Neuronal stem cell (in vitro differentiated cells): Measurements from ENCODE around the gene ASS1.

ENCODE experiments used
- DNase-seq: peaks from one replicate; pipeline ENCODE4 v3.0.0-alpha.2; 2013; ENCODE audit warnings: low spot score
- H2AFZ ChIP-seq: one replicate; pipeline ENCODE4 v1.6.1; 2013; ENCODE audit warnings: mild to moderate bottlenecking, low read length, inconsistent platforms
- H2AK5ac ChIP-seq: 2 replicates; pipeline ENCODE4 v1.6.1; 2013; ENCODE audit warnings: low read depth, mild to moderate bottlenecking, inconsistent platforms, low read length, moderate library complexity, mixed read lengths
- H2BK120ac ChIP-seq: 2 replicates; pipeline ENCODE4 v1.6.1; 2013; ENCODE audit warnings: low read depth, mild to moderate bottlenecking, inconsistent platforms, low read length, moderate library complexity, mixed read lengths
- H2BK12ac ChIP-seq: one replicate; pipeline ENCODE4 v1.6.1; 2013; ENCODE audit warnings: low read length, inconsistent platforms
- H2BK15ac ChIP-seq: 2 replicates; pipeline ENCODE4 v1.6.1; 2013; ENCODE audit warnings: mild to moderate bottlenecking, low read length, inconsistent platforms, mixed read lengths
- H2BK5ac ChIP-seq: one replicate; pipeline ENCODE4 v1.6.1; 2013; ENCODE audit warnings: inconsistent platforms, mild to moderate bottlenecking, low read length, moderate library complexity
- H3K14ac ChIP-seq: one replicate; pipeline ENCODE4 v1.6.1; 2013; ENCODE audit warnings: low read length, inconsistent platforms
- H3K18ac ChIP-seq: 2 replicates; pipeline ENCODE4 v1.6.1; 2013; ENCODE audit warnings: low read length, inconsistent platforms
- H3K23ac ChIP-seq: 2 replicates; pipeline ENCODE4 v1.6.1; 2013; ENCODE audit warnings: low read depth, mild to moderate bottlenecking, mixed read lengths, low read length, inconsistent platforms; ENCODE audit not compliant: poor library complexity
- H3K27ac ChIP-seq: replicated peaks from 3 replicates; pipeline ENCODE4 v1.5.1; 2013; ENCODE audit warnings: low read length, inconsistent platforms
- H3K27me3 ChIP-seq, 3 experiments: 2 replicates each; pipeline ENCODE4 v1.6.1; 2013; ENCODE audit warnings: low read length in 3 of 3, mild to moderate bottlenecking in 2 of 3, inconsistent platforms in 1 of 3, low read depth in 1 of 3, mixed read lengths in 1 of 3, moderate library complexity in 1 of 3; ENCODE audit not compliant: control insufficient read depth in 3 of 3, insufficient read depth in 3 of 3
- H3K36me3 ChIP-seq, 2 donors: replicated peaks in 1 of 2; 2 replicates each; pipeline ENCODE4 v1.6.1; 2013; ENCODE audit warnings: low read length in 2 of 2; ENCODE audit not compliant: control insufficient read depth in 2 of 2, insufficient read depth in 2 of 2
- H3K4ac ChIP-seq: 2 replicates; pipeline ENCODE4 v1.6.1; 2013; ENCODE audit warnings: inconsistent platforms, mild to moderate bottlenecking, low read length, moderate library complexity
- H3K4me1 ChIP-seq, 2 donors: 1 replicate in 1 of 2; 2 replicates in 1 of 2; pipeline ENCODE4 v1.6.1; 2013; ENCODE audit warnings: low read length in 2 of 2, low read depth in 1 of 2; ENCODE audit not compliant: control insufficient read depth in 2 of 2, insufficient read depth in 1 of 2
- H3K4me2 ChIP-seq: one replicate; pipeline ENCODE4 v1.6.1; 2013; ENCODE audit warnings: mild to moderate bottlenecking, low read length, inconsistent platforms; ENCODE audit not compliant: insufficient read depth, poor library complexity, severe bottlenecking
- H3K4me3 ChIP-seq, 2 donors: 2 replicates each; pipeline ENCODE4 v1.5.1; 2013; ENCODE audit warnings: low read length in 2 of 2, mild to moderate bottlenecking in 2 of 2, inconsistent platforms in 1 of 2, moderate library complexity in 1 of 2
- H3K79me1 ChIP-seq: one replicate; pipeline ENCODE4 v1.6.1; 2013; ENCODE audit warnings: low read depth, mild to moderate bottlenecking, inconsistent platforms, low read length, moderate library complexity
- H3K9ac ChIP-seq: one replicate; pipeline ENCODE4 v1.6.1; 2013; ENCODE audit warnings: mild to moderate bottlenecking, low read depth, low read length, inconsistent platforms; ENCODE audit not compliant: poor library complexity
- H3K9me3 ChIP-seq, 2 donors: replicated peaks in 1 of 2; 2 replicates each; pipeline versions ENCODE3 to v1.6.1; 2013; ENCODE audit warnings: low read length in 2 of 2, mild to moderate bottlenecking in 2 of 2, inconsistent platforms in 1 of 2, low read depth in 1 of 2, mixed read lengths in 1 of 2, moderate library complexity in 1 of 2; ENCODE audit not compliant: control insufficient read depth in 2 of 2, insufficient read depth in 1 of 2
- H4K8ac ChIP-seq: one replicate; pipeline ENCODE4 v1.6.1; 2013; ENCODE audit warnings: low read depth, mild to moderate bottlenecking, inconsistent platforms, low read length, moderate library complexity
- H4K91ac ChIP-seq: one replicate; pipeline ENCODE4 v1.6.1; 2013; ENCODE audit warnings: low read length, low read depth, mild to moderate bottlenecking, inconsistent platforms; ENCODE audit not compliant: poor library complexity
- WGBS, 2 donors: extraction: QIAGEN DNeasy Blood & Tissue Kit; methylation state at CpG; one replicate each; pipeline ENCODE4 v1.1.7; 2013; ENCODE audit warnings: missing lambda C conversion rate in 2 of 2, mixed read lengths in 1 of 2; ENCODE audit not compliant: insufficient read length in 2 of 2, insufficient replicate concordance in 1 of 2; ENCODE audit errors: extremely low coverage in 2 of 2; 5-methylcytosine and 5-hydroxymethylcytosine counted together

The ASS1 gene

GRCh38 chr9:130441031-130441430 lies 3.7 kb upstream of the ASS1 start:
- Histone ChIP-seq H3K23ac (no peak overlapping the region), H2BK12ac (no peak overlapping the region), H3K18ac (no peak overlapping the region), H3K27ac (no peak overlapping the region), H2BK5ac (no peak overlapping the region), H2AFZ (no peak overlapping the region), H3K4me3 (no peak overlapping the region), H3K27me3 (peaks cover 0 to 38% (median 13%) of the 10 kb centered on the region in 3 experiments), H3K14ac (no peak overlapping the region), H2BK120ac (no peak overlapping the region), H3K4me1 (peaks cover 9% of the 10 kb centered on the region in 2 donors), H4K91ac (no peak overlapping the region), H3K9ac (no peak overlapping the region), H3K4me2 (no peak overlapping the region), H4K8ac (no peak overlapping the region), H2AK5ac (no peak overlapping the region), H2BK15ac (no peak overlapping the region), H3K4ac (no peak overlapping the region), H3K9me3 (peaks cover 3 to 4% of the 10 kb centered on the region in 2 donors), H3K36me3 (no peaks in the 10 kb centered on the region), H3K79me1 (no peaks in the 10 kb centered on the region)
- WGBS, 2 donors, result no CpG with 5 or more reads among the region's 1 CpG
- DNase-seq, result no peak

GRCh38 chr9:130442746-130443455 lies 1.9 kb upstream of the ASS1 start:
- no peak overlapping the region for H3K18ac ChIP-seq
- no peak overlapping the region for H3K23ac ChIP-seq
- no peak overlapping the region for H4K91ac ChIP-seq
- no peak overlapping the region for H3K27ac ChIP-seq
- H3K4me3 ChIP-seq, result no peak overlapping the region
- H3K4me1 ChIP-seq, result peaks cover 18 to 22% of the 10 kb centered on the region in 2 donors
- H2AFZ ChIP-seq, result no peak overlapping the region
- no peak overlapping the region for H2BK120ac ChIP-seq
- peaks cover 3 to 4% of the 10 kb centered on the region in 2 donors for H3K9me3 ChIP-seq
- no peak overlapping the region for H3K4ac ChIP-seq
- H2BK12ac ChIP-seq, result peak overlapping the region; percentile 73
- H2AK5ac ChIP-seq, result no peak overlapping the region
- no peak overlapping the region for H3K14ac ChIP-seq
- H3K9ac ChIP-seq, result no peak overlapping the region
- H3K79me1 ChIP-seq, result no peaks in the 10 kb centered on the region
- H2BK15ac ChIP-seq, result no peak overlapping the region
- DNase-seq, result no peak
- H3K4me2 ChIP-seq, result no peak overlapping the region
- no CpG with 5 or more reads among the region's 9 CpGs for WGBS, 2 donors
- no peaks in the 10 kb centered on the region for H3K36me3 ChIP-seq
- peaks cover 0 to 46% (median 13%) of the 10 kb centered on the region in 3 experiments for H3K27me3 ChIP-seq
- H2BK5ac ChIP-seq, result no peak overlapping the region
- no peak overlapping the region for H4K8ac ChIP-seq

DNA sequence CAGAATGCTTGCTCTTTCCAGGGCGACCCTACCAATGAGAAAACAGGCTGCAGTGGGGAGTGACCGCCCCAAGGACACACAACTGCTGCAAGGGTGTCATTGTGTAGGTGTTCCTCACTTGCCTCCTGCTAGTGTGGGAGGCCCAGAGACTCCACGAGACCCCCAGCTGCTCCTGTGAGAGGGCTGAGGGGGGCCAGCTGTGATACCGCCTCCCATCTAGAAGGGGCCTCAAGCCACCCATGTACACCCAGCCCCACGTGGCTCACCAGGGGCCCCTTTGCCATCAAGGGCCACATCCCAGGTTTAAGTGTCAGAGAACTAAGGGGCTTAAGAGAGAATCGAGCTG lies 1.3 kb upstream of the ASS1 start:
- Histone ChIP-seq H3K4me2 (no peak overlapping the region), H2BK120ac (no peak overlapping the region), H4K8ac (no peak overlapping the region), H4K91ac (no peak overlapping the region), H3K23ac (no peak overlapping the region), H3K9ac (no peak overlapping the region), H2AK5ac (peak overlapping the region; percentile 40), H2AFZ (no peak overlapping the region), H3K9me3 (peaks cover 3 to 4% of the 10 kb centered on the region in 2 donors), H2BK15ac (no peak overlapping the region), H2BK12ac (no peak overlapping the region), H3K4ac (no peak overlapping the region), H3K18ac (no peak overlapping the region), H3K14ac (no peak overlapping the region), H3K27ac (no peak overlapping the region), H3K79me1 (no peaks in the 10 kb centered on the region), H3K4me3 (no peak overlapping the region), H3K27me3 (peaks cover 0 to 49% (median 13%) of the 10 kb centered on the region in 3 experiments), H2BK5ac (no peak overlapping the region), H3K36me3 (no peaks in the 10 kb centered on the region), H3K4me1 (peaks cover 19 to 25% of the 10 kb centered on the region in 2 donors)
- WGBS, 2 donors, result no CpG with 5 or more reads among the region's 6 CpGs
- no peak for DNase-seq

DNA sequence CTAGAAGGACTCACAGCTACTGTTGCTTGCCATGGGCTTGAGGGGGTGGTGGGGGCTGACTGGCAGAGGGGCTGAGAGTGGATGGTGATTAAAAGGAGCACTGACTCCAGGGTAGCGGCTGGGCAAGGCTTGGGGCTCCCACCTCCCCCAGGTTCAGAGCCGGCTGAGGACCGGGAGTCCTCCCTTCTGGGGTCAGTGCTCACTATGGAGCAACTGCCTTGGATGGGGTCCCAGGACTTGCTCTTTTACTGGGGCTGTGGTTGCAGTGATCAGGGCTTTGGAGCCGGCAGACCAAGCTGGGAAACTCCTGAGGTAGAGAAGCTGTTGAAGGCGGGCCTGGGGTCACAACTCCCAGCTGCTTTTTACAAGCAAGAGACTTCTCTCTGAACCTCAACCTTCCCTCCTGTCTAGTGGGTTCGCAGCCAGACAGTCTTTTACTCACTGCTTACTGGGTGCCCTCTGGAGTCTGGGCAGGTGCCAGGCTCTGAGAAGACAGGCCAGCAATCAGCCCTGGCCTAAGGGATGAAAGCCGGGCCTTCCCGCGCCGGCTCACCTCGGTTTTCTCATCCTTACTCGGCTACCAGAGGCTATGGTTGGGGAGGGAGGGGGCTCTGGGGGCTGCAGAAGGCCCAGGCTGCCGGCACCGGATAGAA lies 795 bp upstream of the ASS1 start:
- no peak overlapping the region for H2BK12ac ChIP-seq
- H2BK5ac ChIP-seq, result no peak overlapping the region
- no peaks in the 10 kb centered on the region for H3K36me3 ChIP-seq
- H3K27ac ChIP-seq, result no peak overlapping the region
- peak overlapping the region; percentile 40 for H2AK5ac ChIP-seq
- WGBS, 2 donors, result no CpG with 5 or more reads among the region's 14 CpGs
- H3K79me1 ChIP-seq, result no peaks in the 10 kb centered on the region
- peaks cover 3 to 4% of the 10 kb centered on the region in 2 donors for H3K9me3 ChIP-seq
- no peak overlapping the region for H3K4ac ChIP-seq
- H3K4me2 ChIP-seq, result peak overlapping the region; percentile 96
- H2BK15ac ChIP-seq, result peak overlapping the region; percentile 94
- peaks cover 0 to 49% (median 13%) of the 10 kb centered on the region in 3 experiments for H3K27me3 ChIP-seq
- peak overlapping the region; percentile 92 for H3K18ac ChIP-seq
- peak overlapping the region; percentile 32 for H4K8ac ChIP-seq
- H3K4me3 ChIP-seq, result no peak overlapping the region
- H3K4me1 ChIP-seq, result peaks cover 19 to 27% of the 10 kb centered on the region in 2 donors
- no peak overlapping the region for H3K23ac ChIP-seq
- no peak overlapping the region for H3K14ac ChIP-seq
- H4K91ac ChIP-seq, result no peak overlapping the region
- no peak for DNase-seq
- no peak overlapping the region for H3K9ac ChIP-seq
- peak overlapping the region; percentile 43 for H2BK120ac ChIP-seq
- peak overlapping the region; percentile 88 for H2AFZ ChIP-seq
